Hepatic stellate cell (primary cell): ENCODE results near the gene PCDHGB4.
A peak's percentile ranks its signal among the peaks of the same experiment; 100 is the strongest.
"Not testable (repeated sequence)": the region's sequence is repeated elsewhere in the genome, so short reads cannot be mapped to it uniquely, and the experiment has no call there.

Source experiments
- DNase-seq: peaks from one replicate; pipeline ENCODE4 v3.0.0; 2011; ENCODE audit warnings: low spot score

PCDHGB4 gene

GRCh38 chr5:141387557-141388311, at the start of gene PCDHGB4:
PCDHGB4 (plus strand) TSS chr5:141387698; CDS start chr5:141387885, 187 bp downstream.
- not testable (repeated sequence) for DNase-seq

- DNase-seq, result peak; percentile 79
These were observed 48.8 kb upstream of the PCDHGB4 start, which contains the start of gene PCDHGA2 for GRCh38 chr5:141338538-141339306. PCDHGA2 (plus strand) TSS chr5:141338760.

- not testable (repeated sequence) for DNase-seq
These were observed 46.6 kb upstream of the PCDHGB4 start for GRCh38 chr5:141340781-141341354.

- DNase-seq, result no peak
These were observed 44.7 kb upstream of the PCDHGB4 start for GRCh38 chr5:141342773-141343172.

DNA sequence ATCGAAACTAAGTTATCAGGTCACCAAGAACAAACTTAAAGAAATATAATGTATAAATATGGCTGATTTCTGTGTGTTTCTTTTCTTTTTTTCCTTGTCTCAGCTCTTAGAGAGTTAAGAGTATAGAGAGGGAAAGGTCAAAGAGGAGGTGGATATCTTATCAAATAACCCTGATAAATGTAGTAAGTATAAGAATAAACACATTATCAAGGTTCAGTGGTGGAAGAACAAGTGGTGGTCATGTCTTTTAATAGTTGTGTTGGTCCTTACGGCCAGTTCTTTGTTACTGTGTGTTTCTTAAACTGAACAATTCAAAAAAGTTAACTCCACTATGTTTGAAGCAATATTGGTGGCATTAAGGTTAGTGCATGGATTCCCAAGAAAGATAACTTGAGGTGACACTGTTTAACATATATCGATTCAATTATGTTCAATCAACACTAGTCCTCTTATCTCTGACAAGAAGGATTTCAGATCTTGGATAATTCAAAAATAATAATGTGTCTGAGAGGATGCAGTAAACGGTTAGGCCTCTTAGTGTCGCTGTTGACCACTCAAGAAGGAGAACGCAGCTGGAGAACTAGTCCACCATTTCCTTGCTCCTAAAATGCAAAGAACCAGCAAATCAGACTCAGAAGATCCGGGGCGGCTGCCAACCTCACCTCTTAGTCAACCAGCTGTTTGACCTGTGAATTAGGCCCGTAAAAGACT, 44.1 kb upstream of the PCDHGB4 start, which contains the start of gene PCDHGA3:
Gene PCDHGA3, plus strand, starts transcription at position 588 of the 711 bp plus-strand sequence. CDS start 205 bp downstream, outside the sequence.
- DNase-seq, result no peak

GRCh38 chr5:141343953-141344463, 43.5 kb upstream of the PCDHGB4 start:
- DNase-seq, result no peak

- DNase-seq, result no peak
These were observed 42.2 kb upstream of the PCDHGB4 start for GRCh38 chr5:141345327-141345726.

- DNase-seq, result not testable (repeated sequence)
These were observed 41.5 kb upstream of the PCDHGB4 start for GRCh38 chr5:141346017-141346416.

DNA sequence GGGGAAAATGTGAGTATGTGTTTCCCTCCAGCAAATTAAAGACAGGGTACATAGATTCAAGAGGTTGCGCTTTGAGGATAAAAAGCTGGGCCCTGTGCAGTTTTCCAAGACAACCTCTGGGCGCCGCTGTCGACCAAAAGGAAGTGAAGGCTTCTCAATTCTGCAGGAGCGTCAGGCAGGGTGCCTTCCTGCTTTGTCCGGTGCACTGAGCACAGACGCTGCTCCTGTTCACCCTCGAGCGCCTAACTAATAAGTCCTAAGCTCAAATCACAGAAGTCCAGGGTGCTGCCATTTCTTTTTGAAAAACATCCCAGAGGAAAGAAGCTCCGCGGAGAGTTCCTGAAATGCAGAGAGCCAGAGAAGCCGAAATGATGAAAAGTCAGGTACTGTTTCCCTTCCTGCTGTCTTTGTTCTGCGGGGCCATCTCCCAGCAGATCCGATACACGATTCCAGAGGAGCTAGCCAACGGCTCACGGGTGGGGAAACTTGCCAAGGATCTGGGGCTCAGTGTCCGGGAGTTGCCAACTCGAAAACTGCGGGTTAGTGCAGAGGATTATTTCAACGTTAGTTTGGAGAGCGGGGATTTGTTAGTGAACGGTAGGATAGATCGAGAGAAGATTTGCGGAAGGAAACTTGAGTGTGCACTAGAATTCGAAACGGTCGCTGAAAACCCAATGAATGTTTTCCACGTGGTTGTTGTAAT, 37.4 kb upstream of the PCDHGB4 start, which contains the start of gene PCDHGB1:
Gene PCDHGB1, plus strand, starts transcription at position 183 of the 703 bp plus-strand sequence. Its CDS starts 162 bp downstream, at position 345.
- DNase-seq, result peak; percentile 46

- no peak for DNase-seq
These were observed 35.9 kb upstream of the PCDHGB4 start for GRCh38 chr5:141351591-141351990.

GRCh38 chr5:141354900-141355469, 32.5 kb upstream of the PCDHGB4 start, which contains the start of gene PCDHGA4:
PCDHGA4 (plus strand) TSS chr5:141355021; CDS start chr5:141355108, 87 bp downstream.
- DNase-seq, result no peak

DNA sequence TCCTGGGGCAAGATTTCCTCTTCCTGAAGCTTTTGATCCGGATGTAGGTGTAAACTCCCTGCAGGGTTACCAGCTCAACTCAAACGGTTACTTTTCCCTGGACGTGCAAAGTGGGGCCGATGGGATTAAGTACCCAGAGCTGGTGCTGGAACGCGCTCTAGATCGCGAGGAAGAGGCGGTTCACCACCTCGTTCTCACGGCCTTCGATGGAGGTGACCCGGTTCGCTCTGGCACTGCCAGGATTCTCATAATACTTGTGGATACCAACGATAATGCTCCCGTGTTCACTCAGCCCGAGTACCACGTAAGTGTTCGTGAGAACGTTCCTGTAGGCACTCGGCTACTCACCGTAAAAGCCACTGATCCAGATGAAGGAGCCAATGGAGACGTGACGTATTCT, 31.9 kb upstream of the PCDHGB4 start:
- DNase-seq, result no peak

- DNase-seq, result no peak
These were observed 31.4 kb upstream of the PCDHGB4 start for GRCh38 chr5:141356133-141356532.

DNA sequence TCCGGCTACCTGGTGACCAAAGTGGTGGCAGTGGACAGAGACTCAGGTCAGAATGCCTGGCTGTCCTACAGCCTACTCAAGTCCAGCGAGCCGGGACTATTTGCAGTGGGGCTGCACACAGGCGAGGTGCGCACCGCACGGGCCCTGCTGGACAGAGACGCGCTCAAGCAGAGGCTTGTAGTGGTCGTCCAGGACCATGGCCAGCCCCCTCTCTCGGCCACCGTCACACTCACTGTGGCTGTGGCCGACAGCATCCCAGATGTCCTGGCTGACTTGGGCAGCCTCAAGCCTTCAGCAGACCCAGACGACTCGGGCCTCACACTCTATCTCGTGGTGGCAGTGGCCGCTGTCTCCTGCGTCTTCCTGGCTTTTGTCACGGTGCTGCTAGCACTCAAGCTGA, 30.5 kb upstream of the PCDHGB4 start:
- no peak for DNase-seq

GRCh38 chr5:141359790-141360426, 27.6 kb upstream of the PCDHGB4 start, which contains the start of gene PCDHGB2:
PCDHGB2 (plus strand) TSS chr5:141359994; CDS start chr5:141360136, 142 bp downstream.
- DNase-seq, result peak; percentile 66

- no peak for DNase-seq
These were observed 26.8 kb upstream of the PCDHGB4 start for GRCh38 chr5:141360685-141361084.

GRCh38 chr5:141362719-141363118, 24.8 kb upstream of the PCDHGB4 start:
- no peak for DNase-seq

DNA sequence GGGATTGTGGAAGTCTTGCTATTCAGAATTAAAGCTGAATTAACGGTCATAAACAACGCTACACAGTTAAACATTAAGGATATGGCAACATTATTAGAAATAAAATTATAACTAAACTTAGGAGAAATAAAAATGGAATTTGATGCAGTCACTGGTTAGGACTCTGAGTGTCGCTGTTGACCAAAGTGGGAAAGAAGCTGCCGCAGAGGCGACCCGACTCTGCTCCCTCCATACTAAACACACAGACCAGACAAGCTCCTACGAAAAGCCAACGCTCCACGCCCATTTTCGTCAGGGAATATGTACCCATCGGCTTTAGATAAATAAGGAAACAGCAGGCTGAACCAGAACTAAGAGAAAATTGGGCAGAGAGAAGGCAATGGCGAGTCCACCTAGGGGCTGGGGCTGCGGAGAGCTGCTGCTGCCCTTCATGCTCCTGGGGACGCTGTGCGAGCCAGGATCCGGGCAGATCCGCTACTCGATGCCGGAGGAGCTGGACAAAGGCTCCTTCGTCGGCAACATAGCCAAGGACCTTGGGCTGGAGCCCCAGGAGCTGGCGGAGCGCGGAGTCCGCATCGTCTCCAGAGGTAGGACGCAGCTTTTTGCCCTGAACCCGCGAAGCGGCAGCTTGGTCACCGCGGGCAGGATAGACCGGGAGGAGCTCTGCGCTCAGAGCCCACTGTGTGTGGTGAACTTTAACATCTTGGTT, 23.4 kb upstream of the PCDHGB4 start, which contains the start of gene PCDHGA5:
Gene PCDHGA5, plus strand, starts transcription at position 211 of the 709 bp plus-strand sequence. Its CDS starts 169 bp downstream, at position 380.
- DNase-seq, result no peak
